GM10266 (cell line): ENCODE results near the gene DCAF4L1.

Experiments used
- DNase-seq: peaks from one replicate; pipeline ENCODE4 v3.0.0; 2012; ENCODE audit errors: extremely low spot score
- TF ChIP-seq, protein P1 (sequence below): IDR thresholded peaks from 2 replicates; pipeline ENCODE4 v1.5.1; 2012; ENCODE audit warnings: mild to moderate bottlenecking, low read depth; ENCODE audit not compliant: control insufficient read depth, insufficient read depth; ENCODE audit errors: missing control alignments

The DCAF4L1 gene

DNA sequence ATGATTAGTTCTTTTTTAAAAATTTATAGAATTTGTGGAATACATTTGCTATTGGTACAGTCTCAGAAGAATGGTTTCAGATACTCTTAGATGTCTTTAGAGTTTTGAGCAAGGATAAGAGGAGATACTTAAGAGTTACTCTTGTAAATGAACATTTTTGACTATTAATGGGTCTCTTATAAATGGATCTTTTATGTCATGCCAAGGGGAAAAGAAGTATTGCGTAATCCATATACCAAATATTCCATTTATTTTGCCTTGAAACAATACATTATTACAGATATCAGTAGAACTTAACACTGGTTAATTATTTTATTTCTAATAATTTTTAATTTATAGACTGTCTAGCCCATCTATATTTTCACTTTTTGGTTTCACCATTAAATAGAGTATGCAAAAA, 17.2 kb upstream of the DCAF4L1 start:
- no peak for DNase-seq
- TF ChIP-seq, protein P1, sequence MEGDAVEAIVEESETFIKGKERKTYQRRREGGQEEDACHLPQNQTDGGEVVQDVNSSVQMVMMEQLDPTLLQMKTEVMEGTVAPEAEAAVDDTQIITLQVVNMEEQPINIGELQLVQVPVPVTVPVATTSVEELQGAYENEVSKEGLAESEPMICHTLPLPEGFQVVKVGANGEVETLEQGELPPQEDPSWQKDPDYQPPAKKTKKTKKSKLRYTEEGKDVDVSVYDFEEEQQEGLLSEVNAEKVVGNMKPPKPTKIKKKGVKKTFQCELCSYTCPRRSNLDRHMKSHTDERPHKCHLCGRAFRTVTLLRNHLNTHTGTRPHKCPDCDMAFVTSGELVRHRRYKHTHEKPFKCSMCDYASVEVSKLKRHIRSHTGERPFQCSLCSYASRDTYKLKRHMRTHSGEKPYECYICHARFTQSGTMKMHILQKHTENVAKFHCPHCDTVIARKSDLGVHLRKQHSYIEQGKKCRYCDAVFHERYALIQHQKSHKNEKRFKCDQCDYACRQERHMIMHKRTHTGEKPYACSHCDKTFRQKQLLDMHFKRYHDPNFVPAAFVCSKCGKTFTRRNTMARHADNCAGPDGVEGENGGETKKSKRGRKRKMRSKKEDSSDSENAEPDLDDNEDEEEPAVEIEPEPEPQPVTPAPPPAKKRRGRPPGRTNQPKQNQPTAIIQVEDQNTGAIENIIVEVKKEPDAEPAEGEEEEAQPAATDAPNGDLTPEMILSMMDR: no peak

DNA sequence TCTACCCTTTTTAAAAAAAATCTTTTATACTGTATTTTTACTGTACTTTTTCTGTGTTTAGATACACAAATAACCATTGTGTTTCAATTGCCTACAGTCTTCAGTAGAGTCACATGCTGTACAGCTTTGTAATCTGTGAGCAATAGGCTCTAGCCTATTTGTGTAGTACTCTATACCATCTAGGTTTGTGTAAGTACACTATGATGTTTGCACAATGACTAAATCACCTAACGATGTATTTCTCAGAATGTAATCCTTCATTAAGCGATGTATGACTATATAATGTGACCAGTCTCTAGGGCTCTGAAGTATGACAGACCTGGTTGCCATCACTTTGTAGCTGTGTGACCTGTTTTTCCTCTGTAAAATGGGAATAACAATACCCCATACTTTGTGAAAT, 14.2 kb upstream of the DCAF4L1 start:
- no peak for DNase-seq
- TF ChIP-seq, protein P1: no peak

DNA sequence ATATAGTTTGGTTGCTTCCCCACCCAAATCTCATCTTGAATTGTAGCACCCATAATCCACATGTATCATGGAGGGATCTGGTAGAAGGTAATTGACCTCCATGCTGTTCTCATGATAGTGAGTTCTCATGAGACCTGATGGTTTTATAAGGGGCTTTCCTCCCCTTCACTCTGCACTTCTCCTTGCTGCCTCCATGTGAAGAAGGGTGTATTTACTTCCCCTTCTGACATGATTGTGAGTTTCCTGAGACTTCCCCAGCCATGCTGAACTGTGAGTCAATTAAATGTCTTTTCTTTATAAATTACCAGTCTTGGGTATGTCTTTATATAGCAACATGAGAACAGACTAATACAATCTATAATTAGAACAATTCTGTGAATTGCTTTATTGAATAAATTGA, 11.9 kb upstream of the DCAF4L1 start:
- TF ChIP-seq, protein P1: no peak
- DNase-seq: no peak

DNA sequence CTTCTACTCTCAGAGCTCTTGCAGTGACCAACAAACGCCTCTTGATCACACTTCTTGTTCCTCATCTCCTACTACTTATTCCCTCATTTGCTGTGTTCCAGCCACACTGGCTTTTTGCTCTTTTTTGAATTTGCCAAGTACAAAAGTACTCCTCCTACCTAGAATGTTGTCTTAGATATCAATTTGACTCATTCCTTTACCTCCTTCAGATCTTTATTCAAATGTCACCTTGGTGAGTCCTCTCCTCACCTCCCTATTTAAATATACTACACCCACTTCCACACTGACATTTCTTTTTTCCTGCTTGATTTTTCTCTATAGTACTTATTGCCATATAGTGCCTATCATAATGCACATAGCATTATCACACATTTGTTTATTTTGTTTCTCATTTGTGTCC, 6.2 kb upstream of the DCAF4L1 start:
- TF ChIP-seq, protein P1: no peak
- no peak for DNase-seq

DNA sequence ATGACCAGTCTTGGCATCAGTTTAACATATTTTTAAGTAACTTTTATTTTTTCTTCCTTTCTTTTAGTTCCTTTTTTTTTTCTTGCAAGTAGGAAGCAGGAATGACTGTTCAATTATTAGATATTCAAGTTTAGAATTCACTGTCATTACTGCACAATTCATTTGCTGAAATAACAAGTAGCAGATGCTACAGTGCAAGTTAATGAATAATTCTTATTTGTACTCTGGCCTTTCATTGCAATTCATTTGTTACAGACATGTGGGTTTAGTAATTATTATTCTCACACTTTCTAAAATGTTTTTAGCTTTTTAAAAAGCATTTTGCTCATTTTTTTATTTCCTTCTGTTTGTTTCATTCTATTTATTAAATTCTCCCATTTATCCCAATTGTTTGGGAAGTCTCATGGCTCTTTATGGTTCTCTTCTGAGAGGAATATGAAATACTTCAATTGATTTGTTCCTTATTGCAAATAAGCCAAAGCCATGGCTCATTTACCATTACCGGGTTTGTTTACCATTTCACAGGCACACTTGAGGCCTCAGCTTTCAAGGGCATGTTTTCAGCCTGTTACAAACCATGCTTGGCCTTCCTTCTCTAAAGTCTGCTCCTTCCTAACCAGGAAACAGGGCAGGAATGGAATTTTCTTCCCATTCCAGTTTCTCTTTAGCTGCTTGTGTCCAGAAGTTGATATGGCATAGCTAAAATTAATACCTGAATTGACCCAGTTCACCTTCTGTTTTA, 4.6 kb upstream of the DCAF4L1 start:
- DNase-seq: no peak
- TF ChIP-seq, protein P1: no peak

DNA sequence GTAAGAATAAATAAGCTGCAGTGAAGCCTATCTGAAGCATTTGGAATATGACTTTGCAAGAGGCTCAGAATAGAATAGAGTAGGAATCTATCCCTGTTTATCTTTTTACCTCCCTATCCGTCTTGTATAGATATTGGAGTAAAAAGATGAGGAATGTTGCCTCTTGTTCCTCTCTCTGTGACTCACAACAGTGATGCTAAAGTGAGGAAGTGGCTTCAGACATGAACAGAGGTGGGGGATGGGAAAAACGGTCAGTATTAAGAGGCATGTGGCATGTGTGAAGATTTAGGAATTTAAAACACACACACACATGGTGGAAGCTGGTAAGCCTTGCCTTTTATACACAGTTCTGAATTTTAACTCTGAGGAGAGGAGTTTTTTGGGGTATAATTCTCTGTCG, 3.8 kb upstream of the DCAF4L1 start:
- TF ChIP-seq, protein P1: no peak
- DNase-seq: no peak

DNA sequence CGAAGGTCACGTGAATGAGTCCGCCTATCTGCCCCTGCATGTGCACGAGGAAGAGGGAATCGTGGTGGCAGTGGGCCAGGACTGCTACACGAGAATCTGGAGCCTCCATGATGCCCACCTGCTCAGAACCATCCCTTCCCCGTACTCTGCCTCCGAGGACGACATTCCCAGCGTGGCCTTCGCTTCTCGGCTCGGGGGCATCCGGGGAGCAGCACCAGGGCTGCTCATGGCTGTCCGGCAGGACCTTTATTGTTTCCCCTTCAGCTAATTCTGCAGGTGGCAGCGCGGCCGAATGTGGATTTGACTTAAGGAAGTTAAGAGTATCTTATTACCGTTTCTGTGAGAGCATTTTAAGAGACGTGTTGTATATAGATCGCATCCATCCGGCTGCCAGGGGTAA, 1.2 kb downstream of the DCAF4L1 start:
- DNase-seq: no peak
- TF ChIP-seq, protein P1: no peak
